Measurements from ENCODE around the gene INPP5A.
"Not testable (repeated sequence)": the region's sequence is repeated elsewhere in the genome, so short reads cannot be mapped to it uniquely, and the experiment has no call there.

INPP5A gene

DNA sequence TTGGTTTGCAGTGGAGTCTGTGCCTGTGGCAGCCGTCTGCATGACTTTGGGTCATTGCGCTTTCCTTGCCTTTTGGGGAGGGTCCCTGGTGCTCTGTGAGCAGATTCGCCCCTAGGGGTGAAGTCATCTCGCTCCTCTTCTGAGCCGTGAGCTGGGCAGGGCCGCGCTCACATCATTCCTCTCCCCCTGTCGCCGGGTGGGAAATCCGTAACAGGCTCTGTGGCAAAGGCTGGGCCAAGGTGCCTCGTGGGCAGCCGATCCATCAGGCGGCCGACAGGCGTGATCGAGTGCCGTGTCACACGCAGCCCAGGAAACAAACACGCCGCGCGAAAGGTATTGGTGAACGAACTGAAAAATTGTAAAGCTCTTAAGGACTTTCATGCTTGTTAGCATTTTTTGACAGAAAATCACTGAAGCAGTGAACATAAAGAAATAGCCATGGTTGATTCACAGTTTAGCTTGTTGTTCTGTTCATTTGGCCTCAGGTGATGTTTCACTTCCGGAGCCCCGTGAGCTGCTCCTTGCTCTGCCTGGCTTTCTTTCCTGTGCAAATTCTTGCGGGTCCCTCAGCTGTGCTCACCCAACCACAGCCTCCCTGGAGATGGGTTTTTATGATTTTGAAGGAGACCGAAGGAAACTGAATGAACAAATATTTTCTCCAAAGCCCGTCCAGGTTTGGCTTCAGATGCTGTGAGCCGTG lies 126.2 kb downstream of the INPP5A start:
- no peak for FAIRE-seq

DNA sequence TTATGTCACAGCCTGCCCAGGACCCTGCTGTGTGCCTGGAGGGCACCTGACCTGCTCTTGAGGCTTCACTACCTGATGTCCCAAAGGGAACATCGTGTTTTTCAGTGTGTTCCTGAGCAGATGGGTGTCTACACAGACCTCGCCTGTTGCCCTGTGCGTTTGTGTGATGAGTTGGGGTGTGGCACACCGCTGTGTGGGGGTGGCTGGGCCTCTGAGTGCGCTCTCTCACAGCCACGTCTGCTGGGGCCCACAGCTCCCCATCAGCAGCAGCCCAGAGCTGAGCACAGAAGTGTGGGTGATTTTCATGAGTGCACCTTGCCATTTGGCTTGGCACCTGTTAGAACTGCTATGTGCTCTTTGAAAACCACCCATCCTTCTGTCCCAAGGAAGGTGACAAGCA lies 126.8 kb downstream of the INPP5A start:
- no peak for FAIRE-seq

DNA sequence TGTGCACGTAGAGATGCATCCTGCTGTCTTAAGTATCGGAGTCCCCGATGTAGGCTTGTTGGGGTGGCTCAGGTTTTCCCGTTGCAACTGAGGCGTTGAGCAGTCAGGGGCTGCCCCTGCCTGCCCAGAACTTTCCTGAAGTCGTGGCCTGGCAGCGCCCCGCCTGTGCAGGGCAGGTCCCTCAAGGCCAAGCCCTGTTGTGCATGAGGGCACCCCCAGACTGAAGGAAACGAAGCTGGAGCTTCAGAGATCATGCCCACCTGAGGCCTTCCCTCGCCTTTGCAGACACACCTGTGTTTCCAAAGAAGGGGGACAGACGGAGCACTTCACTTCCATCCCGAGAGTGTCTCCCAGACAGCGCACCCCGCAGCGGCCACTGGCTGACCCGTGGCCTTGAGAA lies 127.3 kb downstream of the INPP5A start:
- FAIRE-seq = no peak

DNA sequence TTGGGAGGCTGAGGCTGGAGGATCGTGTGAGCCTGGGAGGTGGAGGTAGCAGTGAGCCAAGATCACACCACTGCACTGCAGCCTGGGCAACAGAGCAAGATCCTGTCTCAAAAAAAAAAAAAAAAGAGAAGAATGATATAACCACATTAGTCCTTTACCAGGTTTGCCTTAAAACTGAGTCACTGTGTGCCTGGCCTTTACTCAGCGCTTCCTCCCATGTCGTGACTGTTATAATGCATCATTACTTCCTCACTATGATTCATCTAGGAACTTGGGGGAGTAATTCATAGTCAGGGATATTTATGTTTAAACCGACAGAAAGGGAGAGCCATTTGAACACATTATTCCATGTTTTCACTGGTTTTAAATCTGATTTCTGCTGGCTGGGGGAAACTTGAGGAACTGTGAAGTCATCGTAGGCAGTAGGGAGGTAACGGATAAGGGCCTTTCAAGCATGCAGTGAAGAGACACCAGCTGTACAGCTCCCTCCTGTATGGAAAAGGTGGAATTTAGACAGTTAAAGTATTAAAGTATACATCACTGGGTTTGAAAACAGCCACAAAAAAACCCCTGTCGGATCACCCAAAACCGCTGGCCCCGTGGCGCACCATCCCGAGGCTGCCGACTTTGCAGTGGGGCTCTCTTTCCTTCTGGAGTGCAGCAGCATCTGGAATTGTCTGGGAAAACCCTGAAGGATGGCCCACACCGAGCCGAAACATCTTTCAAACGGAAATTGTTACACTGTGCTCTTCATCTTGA lies 128.5 kb downstream of the INPP5A start:
- no peak for FAIRE-seq

DNA sequence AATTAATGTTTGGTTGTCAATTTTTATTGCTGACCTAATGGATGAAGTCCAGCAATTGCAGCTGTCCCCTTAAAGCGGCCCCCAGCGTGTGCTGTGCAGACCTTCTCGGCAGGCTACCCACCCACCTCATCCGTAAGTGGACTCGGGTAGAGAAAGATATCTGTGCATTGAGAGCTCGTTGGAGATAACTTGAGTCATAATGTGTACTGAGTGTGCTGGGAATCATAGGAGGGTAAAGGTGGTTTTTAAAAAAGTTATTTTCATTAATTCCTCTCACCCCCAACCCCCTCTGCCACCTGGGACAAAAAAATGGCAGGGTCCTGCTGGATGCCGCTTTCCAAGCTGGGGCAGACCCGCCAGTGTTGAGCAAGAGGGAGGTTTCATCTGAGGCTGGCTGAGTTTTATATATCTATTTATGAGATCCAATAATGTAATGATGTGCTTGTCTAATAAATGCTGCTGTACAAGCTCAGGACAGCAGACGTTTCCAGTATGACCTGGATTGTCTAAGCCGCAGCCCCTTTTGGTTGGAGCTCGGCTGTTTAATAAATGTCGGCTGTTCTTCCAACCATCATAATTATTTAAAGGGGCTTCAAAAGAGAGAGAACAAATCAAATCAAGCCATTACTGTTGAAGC lies 129.2 kb downstream of the INPP5A start:
- FAIRE-seq = no peak

DNA sequence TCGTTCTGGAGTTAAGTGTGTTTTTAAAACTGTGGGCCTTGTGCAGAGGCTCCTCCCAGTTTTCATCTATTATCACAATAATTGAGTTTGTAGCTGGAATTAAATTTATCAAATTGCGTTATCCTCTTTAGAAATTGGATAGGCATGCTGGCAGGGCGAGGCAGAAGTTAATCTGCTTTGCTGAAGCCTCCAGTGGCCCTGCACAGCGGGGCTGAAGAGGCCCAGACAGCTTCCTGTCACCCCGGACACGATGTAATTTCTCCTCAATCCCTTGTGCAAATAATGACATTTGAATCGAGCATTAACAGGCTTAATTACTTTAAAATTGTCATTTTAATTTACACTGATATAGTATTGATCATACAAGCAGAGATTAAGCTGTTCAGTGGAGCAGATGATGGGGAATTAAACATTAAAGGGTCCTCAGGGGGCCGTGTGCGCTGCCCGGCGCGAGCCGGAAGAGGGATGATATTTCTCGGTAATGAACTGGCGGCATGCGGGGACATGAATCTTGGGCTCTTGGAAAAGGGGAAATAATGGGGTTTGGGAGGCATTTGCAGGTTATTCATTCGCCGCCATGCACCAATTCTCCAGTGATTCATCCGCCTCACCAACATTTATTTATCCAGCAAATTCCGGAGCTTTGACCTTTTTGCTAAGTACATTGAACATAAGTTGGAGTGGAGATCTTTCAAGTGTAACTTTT lies 129.9 kb downstream of the INPP5A start:
- FAIRE-seq = no peak

DNA sequence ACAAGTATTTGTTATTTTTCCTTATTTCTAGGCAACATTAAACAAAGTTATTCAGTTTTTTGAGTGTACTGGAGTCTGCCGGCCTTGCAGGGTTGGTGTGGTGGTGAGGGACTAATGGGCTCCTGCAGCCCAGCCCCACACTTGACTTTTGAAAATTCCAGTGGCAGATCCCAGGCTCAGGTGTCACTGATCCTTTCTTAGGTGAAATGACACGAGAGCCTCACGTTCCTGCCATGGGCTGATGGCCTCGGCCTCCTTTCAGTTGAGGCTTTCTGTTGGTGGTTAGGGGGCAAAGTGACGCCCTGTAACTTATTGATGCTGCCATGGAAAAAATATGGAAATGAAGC lies 130.4 kb downstream of the INPP5A start:
- FAIRE-seq = no peak

DNA sequence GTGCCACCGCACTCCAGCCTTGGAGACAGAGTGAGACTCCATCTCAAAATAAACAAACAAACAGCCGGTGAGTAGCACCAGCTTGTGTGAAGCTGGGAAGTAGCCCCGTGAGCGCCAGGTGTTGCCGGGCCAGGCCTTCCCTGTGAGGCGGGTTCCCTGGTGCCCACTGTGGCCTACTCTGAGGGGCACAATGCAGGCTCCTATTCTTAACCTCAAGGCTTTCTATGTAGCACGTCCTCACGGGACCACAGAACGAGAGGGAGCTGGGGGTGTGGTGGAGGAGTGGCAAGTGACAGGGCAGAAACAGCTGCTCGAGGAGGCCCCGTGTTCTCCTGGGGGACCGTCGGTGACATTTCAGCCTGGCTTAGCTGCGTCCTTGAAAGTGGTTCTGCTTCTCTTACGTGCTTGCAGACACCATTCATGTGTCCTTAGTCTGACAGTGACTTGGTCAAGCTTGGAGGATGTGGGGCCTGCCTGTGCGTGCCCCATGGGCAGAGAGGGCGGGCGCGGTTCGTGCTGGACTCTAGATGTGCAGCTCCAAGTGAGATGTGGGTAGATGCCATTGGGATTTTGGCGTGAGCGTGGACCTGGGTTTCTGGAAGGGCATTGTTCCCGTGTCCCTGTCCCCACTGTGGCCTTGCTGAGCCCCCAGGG lies 131.7 kb downstream of the INPP5A start:
- no peak for FAIRE-seq

DNA sequence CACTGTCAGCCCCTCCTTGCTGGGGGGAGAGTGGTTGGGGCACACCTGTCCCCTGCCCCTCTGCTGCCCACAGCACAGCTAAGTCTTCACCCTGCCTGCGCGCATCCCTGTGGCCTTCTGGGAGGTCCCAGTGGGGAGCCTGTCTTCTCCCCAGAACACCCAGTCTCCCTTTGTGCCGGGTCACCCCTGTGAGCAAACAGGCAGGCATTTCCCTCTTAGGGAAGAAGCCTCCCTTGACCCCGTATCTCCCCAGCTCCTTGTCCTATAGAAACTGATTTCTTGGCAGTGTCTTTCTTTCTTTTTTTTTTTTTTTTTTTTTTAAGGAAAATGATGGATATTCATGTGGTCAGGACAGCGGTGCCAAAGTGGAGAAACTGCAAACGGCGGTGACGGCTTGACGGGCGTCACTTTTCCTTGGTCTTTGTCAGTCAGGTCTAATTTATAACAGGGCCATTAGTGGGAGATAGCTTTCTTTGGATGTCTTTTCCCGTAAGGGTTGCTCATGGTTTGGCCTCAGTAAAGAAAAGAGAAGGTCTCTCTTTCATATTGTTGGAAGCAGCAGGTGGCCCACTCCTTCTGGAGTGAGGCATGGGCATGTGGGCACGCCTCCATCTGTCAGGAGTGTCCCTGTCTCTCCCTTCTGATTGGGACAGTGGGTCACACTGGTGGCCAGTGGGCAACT lies 133.1 kb downstream of the INPP5A start:
- FAIRE-seq = no peak

DNA sequence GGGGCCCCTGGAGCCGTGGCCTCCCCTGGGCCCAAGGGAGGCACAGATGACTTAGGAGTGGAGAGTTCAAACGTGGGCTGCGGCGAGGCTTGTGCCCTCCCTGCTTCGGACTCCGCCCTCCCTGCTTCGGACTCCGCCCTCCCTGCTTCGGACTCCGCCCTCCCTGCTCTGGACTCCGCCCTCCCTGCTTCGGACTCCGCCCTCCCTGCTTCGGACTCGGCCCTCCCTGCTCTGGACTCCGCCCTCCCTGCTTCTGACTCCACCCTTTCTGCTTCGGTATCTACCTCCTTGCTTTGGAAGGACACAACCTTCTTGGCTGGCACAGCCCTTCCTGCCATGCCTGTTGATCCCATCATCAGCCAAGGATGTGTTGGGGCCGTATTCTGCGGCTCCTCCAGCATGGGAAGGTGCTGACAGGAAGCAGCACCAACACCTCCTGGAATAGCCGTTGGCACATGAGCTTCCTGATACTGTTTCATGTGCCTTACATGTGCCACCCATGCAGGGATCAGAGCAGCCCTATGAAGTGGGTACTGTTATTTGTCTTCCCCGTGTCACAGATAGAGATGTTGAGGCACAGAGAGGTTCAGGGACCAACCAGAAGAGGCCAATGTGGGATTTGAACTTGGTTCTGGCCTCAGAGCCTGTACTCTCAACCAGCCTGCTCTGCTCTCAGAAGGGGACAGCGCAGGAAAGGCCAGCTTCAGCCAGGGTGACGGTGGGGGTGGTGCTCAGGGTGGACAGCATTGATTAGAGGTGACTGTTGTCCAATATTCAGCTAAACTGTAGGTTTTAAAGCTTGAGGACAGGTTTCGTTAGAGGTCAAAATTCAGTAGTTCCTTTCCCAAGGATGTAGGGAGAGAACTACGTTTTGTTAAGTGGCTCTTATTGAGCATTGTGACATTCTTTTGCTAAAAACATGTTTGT lies 133.9 kb downstream of the INPP5A start:
- no peak for FAIRE-seq

DNA sequence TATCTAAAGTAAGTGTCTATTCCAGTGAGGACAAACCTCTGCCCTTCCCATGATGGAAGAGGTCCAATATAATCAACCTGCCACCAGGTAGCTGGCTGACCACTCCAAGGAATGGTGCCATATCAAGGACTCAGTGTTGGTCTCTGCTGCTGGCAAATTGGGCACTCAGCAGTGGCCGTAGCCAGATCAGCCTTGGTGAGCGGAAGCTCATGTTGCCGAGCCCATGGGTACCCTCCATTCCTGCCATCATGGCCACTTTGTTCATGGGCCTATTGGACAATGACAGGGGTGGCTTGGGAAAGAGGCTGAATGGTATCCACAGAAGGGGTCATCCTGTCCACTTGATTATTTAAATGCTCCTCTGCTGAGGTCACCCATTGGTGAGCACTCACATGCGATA lies 136.2 kb downstream of the INPP5A start:
- not testable (repeated sequence) for FAIRE-seq

DNA sequence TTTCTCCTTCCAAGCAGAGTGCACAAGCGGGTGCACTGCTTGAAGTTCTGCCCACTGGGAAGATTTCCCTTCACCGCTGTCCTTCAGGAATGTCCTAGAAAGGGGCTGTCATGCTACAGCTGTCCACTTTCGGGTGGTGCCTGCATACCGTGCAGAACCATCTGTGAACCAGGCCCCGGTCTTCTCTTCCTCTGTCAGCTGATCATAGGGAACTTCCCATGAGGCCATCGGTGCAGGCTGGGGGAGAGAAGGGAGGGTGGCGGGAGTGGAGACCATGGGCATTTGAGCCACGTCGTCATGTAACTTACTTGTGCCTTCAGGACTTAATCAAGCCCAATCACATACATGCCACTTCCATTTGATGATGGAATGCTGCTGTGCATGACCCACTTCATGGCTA lies 136.7 kb downstream of the INPP5A start:
- no peak for FAIRE-seq

DNA sequence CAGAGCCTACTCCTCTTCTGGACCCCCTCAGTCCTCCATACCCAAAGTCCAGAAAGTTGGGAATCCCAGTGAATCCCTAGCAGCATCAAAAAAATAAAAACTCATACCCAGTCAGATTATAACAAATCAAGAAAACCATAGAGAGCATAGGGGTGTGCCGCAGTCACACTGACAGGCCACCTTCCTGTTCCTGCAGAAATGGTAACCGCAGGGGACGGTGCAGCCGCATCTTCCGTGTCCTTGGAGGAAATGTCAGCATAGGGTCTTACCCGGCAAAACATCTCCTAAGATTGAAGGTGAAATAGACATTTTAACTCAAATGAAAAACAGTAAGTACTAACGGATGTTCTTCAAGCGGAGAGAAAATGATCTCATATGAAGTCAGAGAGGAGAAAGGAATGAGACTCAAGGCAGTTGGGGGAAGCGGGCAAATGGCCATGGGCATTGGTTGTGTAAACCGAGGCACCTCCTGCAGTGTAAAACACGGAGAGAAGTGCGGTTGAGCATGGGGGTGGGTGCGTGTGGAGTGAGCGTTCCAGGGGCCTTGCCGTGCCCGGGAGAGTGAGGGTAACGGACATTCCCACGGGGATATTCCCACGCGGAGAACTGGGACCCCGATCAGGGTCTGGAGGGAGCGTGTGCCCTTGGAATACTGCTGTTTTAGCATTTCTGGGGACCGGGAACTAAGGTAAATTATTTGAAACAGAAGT lies 137.6 kb downstream of the INPP5A start:
- no peak for FAIRE-seq

DNA sequence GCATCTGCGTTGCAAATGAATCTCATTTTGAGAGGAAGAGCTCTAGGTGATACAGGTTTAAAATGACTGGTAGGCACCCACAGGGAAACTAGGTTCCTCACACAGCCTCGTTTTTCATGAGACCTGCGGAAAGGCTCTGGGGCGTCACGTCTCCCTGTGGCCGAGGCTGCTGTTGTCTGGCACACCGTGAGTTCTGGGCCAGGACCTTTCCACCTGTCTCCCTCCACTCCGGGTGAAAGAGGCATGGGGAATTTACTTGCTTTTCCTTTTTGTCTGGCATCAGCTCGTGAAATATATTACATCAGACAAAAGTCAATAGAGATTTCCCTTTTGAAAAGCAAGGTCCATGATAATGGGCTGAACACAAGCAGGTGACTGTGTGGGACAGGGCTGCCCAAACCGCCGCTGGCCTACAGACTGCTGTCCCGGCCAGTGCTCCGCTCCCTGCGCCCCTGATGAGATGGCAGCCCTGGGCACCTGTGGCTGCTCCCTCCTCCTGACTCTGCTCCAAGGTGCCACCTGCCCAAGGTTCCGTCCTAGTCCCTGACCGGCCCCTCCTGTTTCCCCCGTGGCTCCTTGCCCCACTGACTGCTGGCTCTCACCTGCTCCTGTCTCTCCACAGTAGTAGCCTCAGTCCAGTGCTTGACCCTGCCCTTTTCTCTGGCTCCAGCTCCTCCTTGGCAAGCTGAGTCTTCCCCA lies 138.8 kb downstream of the INPP5A start:
- FAIRE-seq = no peak

DNA sequence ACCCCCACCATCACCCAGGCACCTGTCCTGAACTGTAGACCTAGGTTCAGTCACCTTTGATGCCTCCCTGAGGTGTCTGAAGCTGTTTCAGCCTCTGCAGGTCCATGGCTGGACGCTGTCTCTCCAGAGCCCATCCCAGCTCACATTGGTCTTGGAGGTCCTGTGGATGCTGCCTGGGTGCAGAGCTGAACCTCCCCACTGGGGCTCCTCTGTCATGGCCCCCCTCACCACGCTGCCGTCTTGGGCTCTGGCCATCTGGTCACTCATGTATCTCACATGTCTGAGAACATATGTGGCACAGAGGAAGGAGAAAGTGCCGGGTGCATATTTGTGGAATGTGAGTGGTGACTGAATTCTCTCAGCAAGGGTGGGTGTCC lies 139.5 kb downstream of the INPP5A start:
- FAIRE-seq = no peak

DNA sequence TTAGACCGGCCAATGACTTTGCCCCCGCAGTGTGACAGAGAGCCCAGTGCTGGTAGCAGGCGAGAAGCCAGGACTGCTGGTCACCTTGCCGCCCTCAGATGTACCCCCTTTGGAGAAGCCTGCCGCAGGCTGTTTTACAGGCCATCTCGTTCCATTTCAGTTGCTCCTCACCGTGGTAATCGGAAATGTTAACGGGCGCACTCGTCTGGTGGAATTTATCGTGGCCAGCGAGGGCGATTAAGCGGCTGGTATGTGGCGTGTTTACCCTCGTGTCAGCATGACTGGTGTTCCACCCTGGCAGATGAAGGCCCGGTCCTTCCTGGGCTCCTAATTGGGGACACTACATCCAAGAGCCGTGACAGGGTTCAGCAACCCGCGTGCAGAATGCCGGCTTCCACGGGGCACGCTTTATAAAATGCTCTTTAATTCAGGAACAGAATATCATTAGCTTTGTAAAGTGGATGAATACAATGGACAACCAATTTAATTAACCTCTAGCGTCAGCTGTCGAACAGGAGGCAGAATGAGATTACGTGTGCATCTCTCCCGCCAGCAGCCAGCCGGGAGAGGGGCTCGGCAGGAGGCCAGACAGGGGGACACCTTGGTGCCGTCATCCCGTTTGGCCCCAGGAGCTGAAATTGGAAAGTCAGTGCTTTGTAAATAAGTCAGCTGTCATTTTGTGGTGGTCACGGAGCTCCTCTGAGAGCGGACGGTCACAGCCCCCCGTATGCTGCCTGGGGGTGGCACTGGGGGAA lies 140.1 kb downstream of the INPP5A start:
- no peak for FAIRE-seq

DNA sequence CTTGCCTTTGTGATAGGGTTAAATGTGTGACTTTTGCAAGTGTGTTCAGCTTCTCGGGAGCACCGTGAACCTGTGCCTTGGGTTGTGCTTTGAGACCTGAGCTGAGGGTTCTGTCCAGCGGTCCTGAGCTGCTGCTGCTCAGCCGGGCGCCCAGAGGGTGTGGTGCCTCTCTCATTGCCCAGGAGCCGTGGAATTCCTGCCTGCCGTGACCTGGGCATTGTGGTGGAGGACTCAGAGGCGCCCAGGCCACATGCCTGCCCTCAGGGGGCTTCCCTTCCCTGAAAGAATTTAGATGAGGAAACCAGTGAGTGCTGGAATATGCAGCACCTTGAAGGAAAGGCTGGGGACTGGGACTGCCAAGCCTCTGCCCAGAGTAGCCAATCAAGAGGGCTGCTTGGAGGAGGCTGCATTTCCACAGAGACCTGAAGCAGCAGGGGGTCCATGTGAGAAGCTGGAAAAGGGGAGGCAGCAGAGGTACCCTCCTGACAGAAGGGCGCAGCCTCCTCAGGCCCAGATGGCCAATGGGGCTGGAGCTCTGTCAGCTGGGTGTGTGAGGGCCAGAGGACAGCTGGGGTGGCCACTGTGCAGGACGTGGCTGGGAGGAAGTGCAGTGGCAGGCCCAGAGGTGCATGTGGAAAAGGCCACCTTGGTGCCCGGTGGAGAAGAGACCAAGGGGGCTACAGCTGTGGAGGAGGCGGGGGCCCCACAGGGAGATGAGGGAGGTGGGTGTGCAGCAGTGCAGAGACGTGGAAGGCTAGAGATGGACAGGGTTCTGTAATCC lies 141.0 kb downstream of the INPP5A start:
- no peak for FAIRE-seq

DNA sequence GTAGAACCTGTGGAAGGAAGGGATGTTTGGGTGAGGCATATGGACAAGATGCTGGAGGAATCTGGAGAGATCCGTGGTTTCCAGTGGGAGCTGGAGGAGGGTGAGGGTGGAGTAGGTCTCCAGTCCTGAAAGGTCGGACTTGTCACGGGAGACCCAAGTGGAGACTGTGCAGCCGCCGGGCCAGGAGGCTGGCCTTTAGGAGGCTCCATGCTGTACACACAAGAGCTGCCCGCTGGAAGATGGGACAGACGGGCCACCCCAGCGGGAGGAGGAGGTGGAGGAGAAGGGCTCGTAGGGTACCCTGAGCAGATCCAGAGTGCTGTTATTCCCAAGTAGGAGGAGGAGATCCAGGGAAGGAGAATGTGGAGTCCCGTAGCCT lies 141.6 kb downstream of the INPP5A start:
- FAIRE-seq = no peak
